HL-60 (cell line): ENCODE data around the gene NELFE.

ENCODE experiments used
- DNase-seq, 2 experiments: peaks; one replicate each; pipeline ENCODE4 v3.0.0-alpha.2; 2010 to 2020; ENCODE audit warnings: low read depth in 1 of 2, low spot score in 1 of 2
- H3K27ac ChIP-seq: fragments of 250-450 bp; sonication (Bioruptor Pico); replicated peaks from 2 replicates; pipeline ENCODE4 v1.5.1; 2020; ENCODE audit warnings: mild to moderate bottlenecking, moderate library complexity
- H3K27me3 ChIP-seq: fragments of 250-450 bp; sonication (Bioruptor Pico); 2 replicates; pipeline ENCODE4 v1.5.1; 2021; ENCODE audit warnings: mild to moderate bottlenecking, moderate library complexity; ENCODE audit not compliant: insufficient read depth, poor library complexity, severe bottlenecking
- H3K4me3 ChIP-seq: replicated peaks from 2 replicates; pipeline ENCODE4 v1.5.1; 2011; ENCODE audit warnings: mild to moderate bottlenecking, control low read depth, low read length; ENCODE audit not compliant: insufficient read depth
- CTCF ChIP-seq: IDR thresholded peaks from one replicate; pipeline ENCODE4 v1.5.1; 2011; ENCODE audit warnings: low read length, control low read depth, inconsistent platforms; ENCODE audit not compliant: insufficient read depth
- GABPA ChIP-seq: IDR thresholded peaks from 2 replicates; pipeline ENCODE4 v1.6.1; 2012; ENCODE audit warnings: low read depth
- POLR2AphosphoS5 ChIP-seq: IDR thresholded peaks from 2 replicates; pipeline ENCODE4 v1.6.1; 2012; ENCODE audit warnings: low read depth
- REST ChIP-seq: IDR thresholded peaks from 2 replicates; pipeline ENCODE4 v1.6.1; 2012; ENCODE audit warnings: low read depth; ENCODE audit not compliant: insufficient replicate concordance
- SPI1 ChIP-seq: IDR thresholded peaks from 2 replicates; pipeline ENCODE4 v1.6.1; 2012; ENCODE audit warnings: low read depth, mild to moderate bottlenecking, borderline replicate concordance

The NELFE gene

DNA sequence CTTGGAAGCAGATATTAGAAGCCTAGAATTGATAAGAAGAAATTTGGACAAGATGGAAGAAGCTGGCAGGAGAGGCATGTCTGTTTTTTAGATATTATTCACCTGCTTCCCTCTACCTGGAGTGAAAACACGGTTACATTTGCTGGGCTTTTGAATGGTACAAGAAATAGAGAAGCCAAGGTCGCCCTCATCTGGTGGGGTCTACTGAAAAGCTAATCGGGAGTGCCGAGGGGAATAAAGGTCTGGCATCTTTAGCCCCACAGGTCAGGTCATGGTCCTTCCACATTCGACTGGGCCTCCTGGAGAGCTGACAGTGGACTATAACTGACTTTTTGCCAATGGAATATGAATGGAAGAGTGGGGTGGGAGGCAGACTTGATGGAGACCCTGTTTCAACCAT lies 35.8 kb downstream of the NELFE start:
- H3K4me3 ChIP-seq, result no peak overlapping the region
- no peaks in the 10 kb centered on the region for H3K27me3 ChIP-seq
- no peak for TF ChIP-seq SPI1
- peak; percentile 2 for TF ChIP-seq CTCF
- no peak overlapping the region for H3K27ac ChIP-seq
- DNase-seq, result peak in 1 of 2 experiments; percentile 33

- DNase-seq, result peak; percentile 54 to 67
- Histone ChIP-seq H3K27ac (no peak overlapping the region), H3K4me3 (no peak overlapping the region), H3K27me3 (no peaks in the 10 kb centered on the region)
- TF ChIP-seq GABPA (no peak), REST (no peak), CTCF (no peak), POLR2AphosphoS5 (no peak), SPI1 (no peak)
Measured at GRCh38 chr6:31920811-31921210, 38.0 kb downstream of the NELFE start.

DNA sequence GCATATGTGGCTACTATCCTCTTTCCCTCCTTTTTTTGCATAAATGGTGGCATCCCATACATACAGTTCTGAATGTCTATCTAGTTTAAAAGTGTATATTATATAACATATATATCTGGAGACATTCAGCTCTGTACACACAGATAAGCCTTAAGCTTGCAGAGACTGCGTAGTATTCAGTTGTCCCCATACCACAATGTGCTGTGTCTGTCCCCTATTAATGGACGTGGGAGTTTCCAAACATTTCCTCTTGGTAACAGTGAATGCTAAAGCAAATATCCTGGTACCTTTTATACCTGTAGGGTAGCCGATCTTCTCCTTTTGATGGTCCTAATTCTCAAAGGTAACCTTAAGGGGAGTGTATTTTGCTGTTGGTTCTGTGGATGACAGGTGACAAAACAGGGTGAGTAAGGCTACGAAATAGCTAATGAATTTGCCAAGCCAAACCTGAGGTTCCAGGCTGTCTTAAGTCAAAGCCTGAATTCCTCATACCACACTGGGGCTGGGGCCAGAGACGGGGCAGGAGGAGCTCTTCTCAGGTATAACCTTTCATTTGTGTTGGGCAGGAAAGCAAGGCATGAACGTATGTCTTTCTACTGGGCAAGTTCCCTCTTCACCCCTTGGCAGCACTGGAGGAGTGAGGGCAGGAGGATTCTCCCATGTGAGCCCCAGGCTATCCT lies 39.0 kb downstream of the NELFE start:
- Histone ChIP-seq H3K4me3 (no peak overlapping the region), H3K27me3 (no peaks in the 10 kb centered on the region), H3K27ac (no peak overlapping the region)
- no peak for DNase-seq
- no peak for TF ChIP-seq REST
- no peak for TF ChIP-seq GABPA
- no peak for TF ChIP-seq CTCF
- no peak for TF ChIP-seq SPI1
- no peak for TF ChIP-seq POLR2AphosphoS5

DNA sequence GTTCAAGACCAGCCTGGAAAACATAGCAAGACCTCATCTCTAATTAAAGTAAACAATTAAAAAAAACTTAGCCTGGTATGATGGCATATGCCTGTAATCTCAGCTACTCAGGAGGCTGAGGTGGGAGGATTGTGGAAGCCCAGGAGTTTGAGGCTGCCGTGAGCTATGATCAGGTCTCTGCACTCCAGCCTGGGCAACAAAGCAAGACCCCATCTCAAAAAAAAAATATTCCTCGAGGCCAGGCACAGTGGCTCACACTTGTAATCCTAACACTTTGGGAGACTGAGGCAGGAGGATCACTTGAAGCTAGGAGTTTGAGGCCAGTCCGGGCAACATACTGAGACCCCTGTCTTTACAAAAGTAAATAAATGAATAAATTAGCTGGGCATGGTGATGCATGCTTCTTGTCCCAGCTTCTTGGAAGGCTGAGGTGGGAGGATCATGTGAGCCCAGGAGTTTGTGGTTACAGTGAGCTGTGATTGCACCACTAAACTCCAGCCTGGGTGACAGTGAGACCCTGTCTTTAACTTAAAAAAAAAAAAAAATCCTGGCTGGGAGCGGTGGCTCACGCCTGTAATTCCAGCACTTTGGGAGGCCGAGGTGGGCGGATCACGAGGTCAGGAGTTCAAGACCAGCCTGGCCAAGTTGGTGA lies 40.6 kb downstream of the NELFE start:
- H3K4me3 ChIP-seq, result no peak overlapping the region
- H3K27ac ChIP-seq, result no peak overlapping the region
- H3K27me3 ChIP-seq, result no peaks in the 10 kb centered on the region
- DNase-seq, result no peak
- no peak for TF ChIP-seq GABPA
- TF ChIP-seq POLR2AphosphoS5, result no peak
- no peak for TF ChIP-seq CTCF
- TF ChIP-seq SPI1, result no peak
- TF ChIP-seq REST, result no peak
